ENCODE results near the gene PTPRR. TPM values are rescaled to one million over a fixed set of nuclear protein-coding genes. Genes with fewer than 3 reads are reported as not detected.

The PTPRR gene
- total and polyA plus RNA-seq, 4 donors, result 0.02 to 0.08 TPM; not detected in 2

GRCh38 chr12:70785896-70786295, 134.6 kb downstream of the PTPRR start:
- no peak for DNase-seq (ENCODE audit: low spot score)
- no peaks in the 10 kb centered on the region for H3K27me3 ChIP-seq (ENCODE audit: control insufficient read depth in 4 of 4, insufficient read depth in 4 of 4, low read length in 3 of 4)
- TF ChIP-seq HNF4G (IDR thresholded peaks at IDR 0.05) (no peak), NR2F2 (IDR thresholded peaks at IDR 0.05) (no peak), RAD21 (IDR thresholded peaks at IDR 0.05) (no peak), GABPA (IDR thresholded peaks at IDR 0.05 in 1 of 2, conservative IDR thresholded peaks at IDR 0.05 in 1 of 2) (no peak), FOXA2 (IDR thresholded peaks at IDR 0.05) (no peak), YY1 (IDR thresholded peaks at IDR 0.05) (no peak), TAF1 (conservative IDR thresholded peaks at IDR 0.05) (no peak), ZBTB33 (IDR thresholded peaks at IDR 0.05) (no peak), RXRA (IDR thresholded peaks at IDR 0.05) (no peak), FOXA1 (IDR thresholded peaks at IDR 0.05) (no peak), SP1 (IDR thresholded peaks at IDR 0.05) (no peak), JUND (IDR thresholded peaks at IDR 0.05) (no peak), HNF4A (conservative IDR thresholded peaks at IDR 0.05) (no peak), EGR1 (IDR thresholded peaks at IDR 0.05; ENCODE audit: low read depth in 2 of 2) (no peak)
- TF ChIP-seq, protein P1, sequence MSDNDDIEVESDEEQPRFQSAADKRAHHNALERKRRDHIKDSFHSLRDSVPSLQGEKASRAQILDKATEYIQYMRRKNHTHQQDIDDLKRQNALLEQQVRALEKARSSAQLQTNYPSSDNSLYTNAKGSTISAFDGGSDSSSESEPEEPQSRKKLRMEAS (IDR thresholded peaks at IDR 0.05), result no peak
- TF ChIP-seq, protein P2, sequence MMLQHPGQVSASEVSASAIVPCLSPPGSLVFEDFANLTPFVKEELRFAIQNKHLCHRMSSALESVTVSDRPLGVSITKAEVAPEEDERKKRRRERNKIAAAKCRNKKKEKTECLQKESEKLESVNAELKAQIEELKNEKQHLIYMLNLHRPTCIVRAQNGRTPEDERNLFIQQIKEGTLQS (IDR thresholded peaks at IDR 0.05), result no peak
- TF ChIP-seq, protein P3, sequence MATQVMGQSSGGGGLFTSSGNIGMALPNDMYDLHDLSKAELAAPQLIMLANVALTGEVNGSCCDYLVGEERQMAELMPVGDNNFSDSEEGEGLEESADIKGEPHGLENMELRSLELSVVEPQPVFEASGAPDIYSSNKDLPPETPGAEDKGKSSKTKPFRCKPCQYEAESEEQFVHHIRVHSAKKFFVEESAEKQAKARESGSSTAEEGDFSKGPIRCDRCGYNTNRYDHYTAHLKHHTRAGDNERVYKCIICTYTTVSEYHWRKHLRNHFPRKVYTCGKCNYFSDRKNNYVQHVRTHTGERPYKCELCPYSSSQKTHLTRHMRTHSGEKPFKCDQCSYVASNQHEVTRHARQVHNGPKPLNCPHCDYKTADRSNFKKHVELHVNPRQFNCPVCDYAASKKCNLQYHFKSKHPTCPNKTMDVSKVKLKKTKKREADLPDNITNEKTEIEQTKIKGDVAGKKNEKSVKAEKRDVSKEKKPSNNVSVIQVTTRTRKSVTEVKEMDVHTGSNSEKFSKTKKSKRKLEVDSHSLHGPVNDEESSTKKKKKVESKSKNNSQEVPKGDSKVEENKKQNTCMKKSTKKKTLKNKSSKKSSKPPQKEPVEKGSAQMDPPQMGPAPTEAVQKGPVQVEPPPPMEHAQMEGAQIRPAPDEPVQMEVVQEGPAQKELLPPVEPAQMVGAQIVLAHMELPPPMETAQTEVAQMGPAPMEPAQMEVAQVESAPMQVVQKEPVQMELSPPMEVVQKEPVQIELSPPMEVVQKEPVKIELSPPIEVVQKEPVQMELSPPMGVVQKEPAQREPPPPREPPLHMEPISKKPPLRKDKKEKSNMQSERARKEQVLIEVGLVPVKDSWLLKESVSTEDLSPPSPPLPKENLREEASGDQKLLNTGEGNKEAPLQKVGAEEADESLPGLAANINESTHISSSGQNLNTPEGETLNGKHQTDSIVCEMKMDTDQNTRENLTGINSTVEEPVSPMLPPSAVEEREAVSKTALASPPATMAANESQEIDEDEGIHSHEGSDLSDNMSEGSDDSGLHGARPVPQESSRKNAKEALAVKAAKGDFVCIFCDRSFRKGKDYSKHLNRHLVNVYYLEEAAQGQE (IDR thresholded peaks at IDR 0.05), result no peak
- TF ChIP-seq, protein P4, sequence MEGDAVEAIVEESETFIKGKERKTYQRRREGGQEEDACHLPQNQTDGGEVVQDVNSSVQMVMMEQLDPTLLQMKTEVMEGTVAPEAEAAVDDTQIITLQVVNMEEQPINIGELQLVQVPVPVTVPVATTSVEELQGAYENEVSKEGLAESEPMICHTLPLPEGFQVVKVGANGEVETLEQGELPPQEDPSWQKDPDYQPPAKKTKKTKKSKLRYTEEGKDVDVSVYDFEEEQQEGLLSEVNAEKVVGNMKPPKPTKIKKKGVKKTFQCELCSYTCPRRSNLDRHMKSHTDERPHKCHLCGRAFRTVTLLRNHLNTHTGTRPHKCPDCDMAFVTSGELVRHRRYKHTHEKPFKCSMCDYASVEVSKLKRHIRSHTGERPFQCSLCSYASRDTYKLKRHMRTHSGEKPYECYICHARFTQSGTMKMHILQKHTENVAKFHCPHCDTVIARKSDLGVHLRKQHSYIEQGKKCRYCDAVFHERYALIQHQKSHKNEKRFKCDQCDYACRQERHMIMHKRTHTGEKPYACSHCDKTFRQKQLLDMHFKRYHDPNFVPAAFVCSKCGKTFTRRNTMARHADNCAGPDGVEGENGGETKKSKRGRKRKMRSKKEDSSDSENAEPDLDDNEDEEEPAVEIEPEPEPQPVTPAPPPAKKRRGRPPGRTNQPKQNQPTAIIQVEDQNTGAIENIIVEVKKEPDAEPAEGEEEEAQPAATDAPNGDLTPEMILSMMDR (IDR thresholded peaks at IDR 0.05; ENCODE audit: low read depth, low read length, missing input control), result no peak
- WGBS, result 64% methylated on average over 2 of the region's 2 CpGs
- no peak overlapping the region for H3K4me3 ChIP-seq (ENCODE audit: low read depth in 1 of 3, low read length in 3 of 3)
- no peaks in the 10 kb centered on the region for H3K4me1 ChIP-seq (ENCODE audit: control insufficient read depth in 4 of 4, insufficient read depth in 4 of 4, low read length in 3 of 4)
- H3K36me3 ChIP-seq (ENCODE audit: control insufficient read depth in 4 of 4, insufficient read depth in 3 of 4, low read depth in 1 of 4, low read length in 3 of 4), result no peaks in the 10 kb centered on the region
- H3K9me3 ChIP-seq (ENCODE audit: control insufficient read depth in 4 of 4, low read length in 3 of 4), result no peaks in the 10 kb centered on the region
- H3K27ac ChIP-seq (ENCODE audit: low read depth in 1 of 2, low read length in 2 of 2), result no peak overlapping the region
- H3K9ac ChIP-seq (ENCODE audit: low read depth in 1 of 2, low read length in 2 of 2), result no peak overlapping the region

All from liver (tissue), 9 donors.